K562 (cell line): ENCODE measurements around the gene IZUMO4. TPM values are rescaled to one million over a fixed set of nuclear protein-coding genes. Genes with fewer than 3 reads are reported as not detected.
A peak's percentile ranks its signal among the peaks of the same experiment; 100 is the strongest.

ENCODE experiments used
- ARID1B ChIP-seq: fragments of 450-650 bp; IDR thresholded peaks from 2 replicates; pipeline ENCODE4 v1.6.1; 2016; ENCODE audit warnings: antibody characterized with exemption, mild to moderate bottlenecking, inconsistent platforms
- ARID4B ChIP-seq: sonication (generic); formaldehyde crosslinking; IDR thresholded peaks from 2 replicates; pipeline ENCODE4 v1.8.0; 2022; ENCODE audit warnings: mild to moderate bottlenecking, missing genetic modification reagents
- ELF2 ChIP-seq: fragments of 250-450 bp; sonication (Bioruptor Pico); IDR thresholded peaks from 2 replicates; pipeline ENCODE4 v1.5.0; 2021; ENCODE audit warnings: mild to moderate bottlenecking
- ETV1 ChIP-seq: fragments of 450-650 bp; conservative IDR thresholded peaks from 2 replicates; pipeline ENCODE4 v1.6.1; 2016; ENCODE audit warnings: missing genetic modification characterization, control low read depth, low read depth, missing compliant biosample characterization
- JUN ChIP-seq, 2 experiments: sonication (generic) in 1 of 2; formaldehyde crosslinking in 1 of 2; IDR thresholded peaks; 2 replicates each; pipeline versions ENCODE4 v1.6.1 to v1.8.0; 2012 to 2022; ENCODE audit warnings: borderline replicate concordance in 2 of 2, mild to moderate bottlenecking in 2 of 2, improper control_type of control experiment in 1 of 2, low read depth in 1 of 2, low read length in 1 of 2, missing genetic modification reagents in 1 of 2
- KLF13 ChIP-seq: fragments of 450-650 bp; IDR thresholded peaks from 2 replicates; pipeline ENCODE4 v1.6.1; 2016; ENCODE audit warnings: missing genetic modification characterization, low read depth, mild to moderate bottlenecking, missing compliant biosample characterization, moderate library complexity, borderline replicate concordance
- MBD2 ChIP-seq: sonication (generic); IDR thresholded peaks from 2 replicates; pipeline ENCODE4 v1.6.1; 2016; ENCODE audit warnings: low read depth, borderline replicate concordance
- MCM7 ChIP-seq, 2 experiments: fragments of 450-650 bp; IDR thresholded peaks; 2 replicates each; pipeline ENCODE4 v1.6.1; 2016 to 2018
- MNT ChIP-seq, 2 experiments: fragments of 450-650 bp; conservative IDR thresholded peaks; 2 replicates each; pipeline ENCODE4 v1.6.1; 2017; ENCODE audit warnings: mild to moderate bottlenecking in 2 of 2, moderate library complexity in 2 of 2
- NR2F6 ChIP-seq: fragments of 450-650 bp; formaldehyde crosslinking; IDR thresholded peaks from 2 replicates; pipeline ENCODE4 v1.4.0; 2020; ENCODE audit warnings: mild to moderate bottlenecking
- POLR2A ChIP-seq: fragments of 450-650 bp; conservative IDR thresholded peaks from 2 replicates; pipeline ENCODE4 v1.6.1; 2016
- POLR2B ChIP-seq: fragments of 450-650 bp; IDR thresholded peaks from 2 replicates; pipeline ENCODE4 v1.6.1; 2018; ENCODE audit warnings: low read depth; ENCODE audit not compliant: partially characterized antibody
- POU5F1 ChIP-seq: fragments of 150-350 bp; IDR thresholded peaks from 2 replicates; pipeline ENCODE4 v1.6.1; 2014; ENCODE audit warnings: borderline replicate concordance, low read length, low read depth, mild to moderate bottlenecking; ENCODE audit not compliant: partially characterized antibody
- PPARD ChIP-seq: fragments of 250-450 bp; sonication (Bioruptor Pico); IDR thresholded peaks from 2 replicates; pipeline ENCODE4 v1.8.0; 2022; ENCODE audit warnings: inconsistent platforms, mild to moderate bottlenecking, moderate library complexity
- RBM39 ChIP-seq: fragments of 200-400 bp; formaldehyde crosslinking; optimal IDR thresholded peaks from 2 replicates; pipeline ENCODE3; 2018; ENCODE audit warnings: low read depth, low read length
- TBP ChIP-seq: optimal IDR thresholded peaks from 2 replicates; pipeline ENCODE3; 2011; ENCODE audit warnings: low read depth, low read length, improper control_type of control experiment
- ZBTB9 ChIP-seq: fragments of 450-650 bp; formaldehyde crosslinking; IDR thresholded peaks from 2 replicates; pipeline ENCODE4 v1.4.0; 2020; ENCODE audit warnings: mild to moderate bottlenecking, moderate library complexity
- ZNF764 ChIP-seq: fragments of 250-450 bp; sonication (Bioruptor Pico); IDR thresholded peaks from 2 replicates; pipeline ENCODE4 v1.4.0; 2020; ENCODE audit warnings: low read depth, mild to moderate bottlenecking, moderate library complexity
- ZNF830 ChIP-seq: fragments of 250-450 bp; sonication (Bioruptor Pico); IDR thresholded peaks from 2 replicates; pipeline ENCODE4 v1.5.0; 2021; ENCODE audit warnings: mild to moderate bottlenecking
- polyA plus RNA-seq, 8 experiments: library from polyadenylated mRNA; depleted of rRNA in 4 of 8; stranded (reverse) in 5 of 8; unstranded in 3 of 8; fragments of >200 nt; fragmentation: Nextera tagmentation in 2 of 8; fragmentation: Illumina TruSeq in 1 of 8; extraction: Ambion mirVana in 2 of 8; extraction: Trizol in 1 of 8; gene quantifications; 2 replicates each; pipeline versions ENCODE4 v1.2.1 to v1.2.3, GENCODE V29; 2011 to 2014; ENCODE audit warnings: inconsistent platforms in 1 of 8, missing spikeins in 1 of 8
- total RNA-seq, 7 experiments: library from RNA; depleted of rRNA in 6 of 7; stranded (reverse); fragments of >200 nt in 6 of 7; fragmentation: Illumina TruSeq in 2 of 7; extraction: Trizol in 2 of 7; gene quantifications; 2 replicates each; pipeline versions ENCODE4 v1.2.1 to v1.2.3, GENCODE V29; 2011 to 2021; ENCODE audit warnings: low replicate concordance in 1 of 7
- TF ChIP-seq, protein P1 (sequence below): fragments of 250-450 bp; sonication (Bioruptor Pico); IDR thresholded peaks from 2 replicates; pipeline ENCODE4 v1.8.0; 2021; ENCODE audit warnings: moderate library complexity, mild to moderate bottlenecking, inconsistent platforms

Gene IZUMO4
- total and polyA plus RNA-seq, 9 of the 15 experiments (the other 6 are each of a cell fraction or from before 2014, with no cell fraction given), result 0.07 to 3.9 (median 1.2) TPM

DNA sequence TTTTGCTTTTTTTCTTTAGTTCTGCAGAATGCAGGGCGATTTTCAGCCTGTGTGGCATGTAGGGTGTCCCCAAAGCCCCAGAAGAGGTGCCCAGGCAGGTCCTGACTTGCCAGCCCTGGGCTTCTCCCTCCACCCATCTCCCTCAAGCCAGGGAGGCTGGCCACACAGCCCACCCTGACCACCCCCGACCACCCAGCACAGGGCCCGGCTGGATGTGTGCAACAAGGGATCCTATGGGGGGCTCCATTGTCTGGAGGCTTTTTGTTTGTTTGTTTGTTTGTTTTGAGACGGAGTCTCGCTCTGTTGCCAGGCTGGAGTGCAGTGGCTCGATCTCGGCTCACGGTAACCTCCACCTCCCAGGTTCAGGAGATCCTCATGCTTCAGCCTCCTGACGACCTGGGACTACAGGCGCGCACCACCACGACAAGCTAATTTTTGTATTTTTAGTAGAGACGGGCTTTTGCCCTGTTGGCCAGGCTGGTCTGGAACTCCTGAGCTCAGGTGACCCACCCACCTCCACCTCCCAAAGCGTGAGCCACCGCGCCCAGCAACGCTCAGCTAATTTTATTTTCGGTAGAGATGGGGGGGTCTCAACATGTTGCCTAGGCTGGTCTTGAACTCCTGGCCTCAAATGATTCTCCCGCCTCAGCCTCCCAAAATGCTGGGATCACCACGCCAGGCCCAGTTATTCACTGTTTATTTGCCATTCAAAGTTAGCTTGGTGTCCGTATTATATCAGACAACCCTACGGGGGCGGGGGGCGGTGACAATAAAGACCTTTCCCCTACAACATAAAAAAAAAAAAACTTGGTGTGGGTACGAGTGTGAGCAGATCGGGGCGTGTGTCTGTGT lies 37.9 kb upstream of the IZUMO4 start (continued):
- TF ChIP-seq ZBTB9 (no peak), KLF13 (tag) (no peak; the same call in 1 of the 2 replicates), MBD2 (no peak), MCM7 (IDR thresholded peaks at IDR 0.05) (no peak), ELF2 (no peak), PPARD (CRISPR knock-in tag) (no peak), ARID4B (CRISPR knock-in tag) (no peak), TBP (no peak), ZNF764 (no peak), POU5F1 (no peak), ZNF830 (CRISPR knock-in tag) (0 out of 2 replicates have a peak, but pooled peaks have one; percentile 30), RBM39 (no peak), ARID1B (no peak), POLR2B (no peak), JUN (IDR thresholded peaks at IDR 0.05; ENCODE audit: borderline replicate concordance, low read depth, low read length) (no peak), JUN (CRISPR knock-in tag; IDR thresholded peaks at IDR 0.05; ENCODE audit: borderline replicate concordance) (no peak), MNT (conservative IDR thresholded peaks at IDR 0.05) (no peak), NR2F6 (CRISPR knock-in tag) (no peak), POLR2A (no peak), ETV1 (tag) (no peak)
- TF ChIP-seq, protein P1, sequence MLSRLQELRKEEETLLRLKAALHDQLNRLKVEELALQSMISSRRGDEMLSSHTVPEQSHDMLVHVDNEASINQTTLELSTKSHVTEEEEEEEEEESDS (CRISPR knock-in tag), result no peak
